Mesothelial cell of epicardium (in vitro differentiated cells): ENCODE measurements around the gene ADGRV1. TPM values are rescaled to one million over a fixed set of nuclear protein-coding genes. Genes with fewer than 3 reads are reported as not detected.
"Not testable (repeated sequence)": the region's sequence is repeated elsewhere in the genome, so short reads cannot be mapped to it uniquely, and the experiment has no call there.

Source experiments
- DNase-seq, 2 experiments: peaks; one replicate each; pipeline ENCODE4 v3.0.0; 2021; ENCODE audit warnings: low spot score in 2 of 2; ENCODE audit not compliant: unreplicated experiment in 2 of 2
- H3K27ac Mint-ChIP-seq: 2 replicates; pipeline ENCODE4 v1.8.0; 2021; ENCODE audit warnings: mixed read lengths
- H3K27me3 Mint-ChIP-seq: 2 replicates; pipeline ENCODE4 v1.8.0; 2021; ENCODE audit warnings: low read depth, mixed read lengths
- H3K36me3 Mint-ChIP-seq: 2 replicates; pipeline ENCODE4 v1.8.0; 2021; ENCODE audit warnings: mixed read lengths
- H3K4me1 Mint-ChIP-seq: 2 replicates; pipeline ENCODE4 v1.8.0; 2021; ENCODE audit warnings: mixed read lengths
- H3K4me3 Mint-ChIP-seq: 2 replicates; pipeline ENCODE4 v1.8.0; 2021; ENCODE audit warnings: mild to moderate bottlenecking, moderate library complexity, mixed read lengths
- H3K9me3 Mint-ChIP-seq: 2 replicates; pipeline ENCODE4 v1.8.0; 2021; ENCODE audit warnings: mixed read lengths
- total RNA-seq: library from RNA; stranded (reverse); gene quantifications from 3 replicates; pipeline ENCODE4 v1.2.1, GENCODE V29; 2021
- TF ChIP-seq, protein P1 (sequence below): fragments of 200-600 bp; sonication (generic); IDR thresholded peaks from one replicate; pipeline ENCODE4 v1.5.0; 2021; ENCODE audit warnings: antibody characterized with exemption; ENCODE audit not compliant: unreplicated experiment

Gene ADGRV1
- total RNA-seq, 1 donor from 2014 or later = 25.4 TPM

DNA sequence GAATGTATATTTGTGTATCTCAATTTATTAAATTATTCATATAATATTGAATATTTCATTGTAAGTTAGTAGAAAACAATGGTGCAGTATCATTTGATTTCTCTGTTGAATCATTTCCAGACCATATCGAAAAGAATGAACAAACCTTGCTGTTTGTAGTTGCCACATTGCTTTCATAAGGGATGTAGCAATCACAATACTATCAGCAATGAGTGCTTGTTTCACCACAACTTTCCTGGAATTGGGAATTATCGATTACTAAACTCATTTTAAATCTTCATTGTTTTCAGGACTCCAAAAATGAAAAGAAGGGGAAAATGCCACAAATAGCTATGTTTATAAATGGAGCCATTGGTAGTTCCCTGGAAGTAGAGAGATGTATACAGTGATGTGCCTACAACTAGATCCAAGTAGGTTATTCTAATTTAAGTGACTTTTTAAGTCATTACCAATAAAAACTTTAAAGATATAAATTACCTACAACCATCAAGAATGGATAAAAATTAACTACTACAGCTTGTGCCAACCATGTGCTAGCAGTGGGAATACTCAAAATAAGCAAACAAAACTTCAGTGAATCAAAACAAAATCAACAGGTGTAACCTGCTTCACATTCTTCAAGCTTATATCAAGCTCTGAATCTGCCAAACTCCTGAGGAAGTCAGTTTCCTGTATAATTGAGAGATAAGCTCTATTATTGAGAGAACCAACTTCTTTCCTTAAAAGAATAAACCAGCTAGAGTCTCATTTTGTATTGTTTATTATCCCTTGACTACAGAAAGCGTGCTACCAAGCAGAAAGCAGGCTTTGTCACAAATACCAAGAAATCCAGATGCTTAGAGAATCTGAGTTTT is 358.6 kb downstream of the ADGRV1 start:
- peaks cover 5% of the 10 kb centered on the region for H3K36me3 Mint-ChIP-seq
- no peaks in the 10 kb centered on the region for H3K27me3 Mint-ChIP-seq
- H3K4me1 Mint-ChIP-seq = peaks cover 6% of the 10 kb centered on the region
- no peak overlapping the region for H3K4me3 Mint-ChIP-seq
- TF ChIP-seq, protein P1, sequence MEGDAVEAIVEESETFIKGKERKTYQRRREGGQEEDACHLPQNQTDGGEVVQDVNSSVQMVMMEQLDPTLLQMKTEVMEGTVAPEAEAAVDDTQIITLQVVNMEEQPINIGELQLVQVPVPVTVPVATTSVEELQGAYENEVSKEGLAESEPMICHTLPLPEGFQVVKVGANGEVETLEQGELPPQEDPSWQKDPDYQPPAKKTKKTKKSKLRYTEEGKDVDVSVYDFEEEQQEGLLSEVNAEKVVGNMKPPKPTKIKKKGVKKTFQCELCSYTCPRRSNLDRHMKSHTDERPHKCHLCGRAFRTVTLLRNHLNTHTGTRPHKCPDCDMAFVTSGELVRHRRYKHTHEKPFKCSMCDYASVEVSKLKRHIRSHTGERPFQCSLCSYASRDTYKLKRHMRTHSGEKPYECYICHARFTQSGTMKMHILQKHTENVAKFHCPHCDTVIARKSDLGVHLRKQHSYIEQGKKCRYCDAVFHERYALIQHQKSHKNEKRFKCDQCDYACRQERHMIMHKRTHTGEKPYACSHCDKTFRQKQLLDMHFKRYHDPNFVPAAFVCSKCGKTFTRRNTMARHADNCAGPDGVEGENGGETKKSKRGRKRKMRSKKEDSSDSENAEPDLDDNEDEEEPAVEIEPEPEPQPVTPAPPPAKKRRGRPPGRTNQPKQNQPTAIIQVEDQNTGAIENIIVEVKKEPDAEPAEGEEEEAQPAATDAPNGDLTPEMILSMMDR = no peak
- peaks cover 9% of the 10 kb centered on the region for H3K9me3 Mint-ChIP-seq
- H3K27ac Mint-ChIP-seq = no peak overlapping the region
- DNase-seq = no peak

DNA sequence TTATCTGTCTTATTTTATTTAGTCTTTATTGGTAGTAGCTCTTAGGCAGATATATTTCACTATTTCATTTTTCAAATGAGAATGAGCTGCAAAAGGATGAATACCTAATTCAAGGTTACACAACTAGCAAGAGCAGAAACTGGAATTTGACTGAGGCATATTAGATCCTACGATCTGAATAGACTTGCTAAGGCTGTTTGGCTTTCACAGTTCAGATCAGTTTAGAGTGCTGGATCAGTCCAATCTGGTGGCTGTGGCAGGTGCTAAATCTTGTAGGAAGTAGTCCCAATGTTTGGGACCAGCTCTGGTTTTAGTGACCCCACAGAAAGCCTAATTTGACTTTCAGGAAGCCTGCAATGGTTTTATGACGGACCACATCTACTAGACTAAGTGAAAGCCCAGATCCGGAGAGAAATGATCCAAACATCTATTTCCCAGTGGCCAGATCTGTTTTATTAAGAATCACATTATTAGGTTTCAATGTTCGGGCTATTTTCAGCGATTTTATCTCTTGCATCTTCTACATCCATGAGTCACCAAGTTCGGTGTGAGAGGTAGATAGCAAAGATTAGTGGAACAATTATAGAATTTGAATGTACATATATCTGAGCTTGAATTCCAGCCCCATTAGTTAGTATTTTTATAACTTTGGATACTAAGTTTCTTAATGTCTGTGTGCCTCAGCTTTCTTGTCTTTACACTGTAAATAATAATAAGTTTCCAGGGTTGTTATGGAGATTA is 359.5 kb downstream of the ADGRV1 start:
- peaks cover 11% of the 10 kb centered on the region for H3K36me3 Mint-ChIP-seq

GRCh38 chr5:90921418-90921973 is 362.9 kb downstream of the ADGRV1 start:
- Mint-ChIP-seq H3K9me3 (peaks cover 18% of the 10 kb centered on the region), H3K27me3 (no peaks in the 10 kb centered on the region), H3K36me3 (peaks cover 11% of the 10 kb centered on the region), H3K4me1 (peaks cover 6% of the 10 kb centered on the region), H3K4me3 (no peak overlapping the region), H3K27ac (no peak overlapping the region)
- TF ChIP-seq, protein P1 = no peak
- no peak for DNase-seq

More for the DNA sequence above, 359.5 kb downstream of the ADGRV1 start:
- Mint-ChIP-seq H3K27ac (no peak overlapping the region), H3K4me3 (no peak overlapping the region), H3K9me3 (peaks cover 18% of the 10 kb centered on the region), H3K4me1 (peaks cover 6% of the 10 kb centered on the region), H3K27me3 (no peaks in the 10 kb centered on the region)
- DNase-seq = no peak
- TF ChIP-seq, protein P1 = no peak

DNA sequence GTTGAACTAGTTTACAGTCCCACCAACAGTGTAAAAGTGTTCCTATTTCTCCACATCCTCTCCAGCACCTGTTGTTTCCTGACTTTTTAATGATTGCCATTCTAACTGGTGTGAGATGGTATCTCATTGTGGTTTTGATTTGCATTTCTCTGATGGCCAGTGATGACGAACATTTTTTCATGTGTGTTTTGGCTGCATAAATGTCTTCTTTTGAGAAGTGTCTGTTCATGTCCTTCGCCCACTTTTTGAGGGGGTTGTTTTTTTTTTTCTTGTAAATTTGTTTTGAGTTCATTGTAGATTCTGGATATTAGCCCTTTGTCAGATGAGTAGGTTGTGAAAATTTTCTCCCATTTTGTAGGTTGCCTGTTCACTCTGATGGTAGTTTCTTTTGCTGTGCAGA is 365.6 kb downstream of the ADGRV1 start:
- not testable (repeated sequence) for DNase-seq, H3K27me3 Mint-ChIP-seq, H3K4me1 Mint-ChIP-seq, H3K4me3 Mint-ChIP-seq, H3K27ac Mint-ChIP-seq
- Mint-ChIP-seq H3K9me3 (peaks cover 23% of the 10 kb centered on the region), H3K36me3 (peaks cover 15% of the 10 kb centered on the region)

GRCh38 chr5:90929013-90929839 is 370.6 kb downstream of the ADGRV1 start:
- not testable (repeated sequence) for H3K9me3 Mint-ChIP-seq, H3K36me3 Mint-ChIP-seq, DNase-seq, H3K27me3 Mint-ChIP-seq
- Mint-ChIP-seq H3K27ac (peak overlapping the region; percentile 94), H3K4me1 (peaks cover 25% of the 10 kb centered on the region), H3K4me3 (peak overlapping the region; percentile 88)

- peaks cover 5% of the 10 kb centered on the region for H3K9me3 Mint-ChIP-seq
- H3K27ac Mint-ChIP-seq = no peak overlapping the region
- peaks cover 32% of the 10 kb centered on the region for H3K4me1 Mint-ChIP-seq
- TF ChIP-seq, protein P1 = no peak
- no peak overlapping the region for H3K4me3 Mint-ChIP-seq
- peaks cover 6% of the 10 kb centered on the region for H3K36me3 Mint-ChIP-seq
- DNase-seq = no peak
- no peaks in the 10 kb centered on the region for H3K27me3 Mint-ChIP-seq
These were observed 371.5 kb downstream of the ADGRV1 start for GRCh38 chr5:90930062-90930461.
